Limb (tissue), 2 donors: ENCODE measurements around the gene APOE.
A peak's percentile ranks its signal among the peaks of the same experiment; 100 is the strongest.
"Not testable (repeated sequence)": the region's sequence is repeated elsewhere in the genome, so short reads cannot be mapped to it uniquely, and the experiment has no call there.

Experiments used
- DNase-seq, 2 donors: peaks; one replicate each; pipeline ENCODE4 v3.0.0-alpha.2; 2016; ENCODE audit errors: extremely low spot score in 2 of 2

The APOE gene

DNA sequence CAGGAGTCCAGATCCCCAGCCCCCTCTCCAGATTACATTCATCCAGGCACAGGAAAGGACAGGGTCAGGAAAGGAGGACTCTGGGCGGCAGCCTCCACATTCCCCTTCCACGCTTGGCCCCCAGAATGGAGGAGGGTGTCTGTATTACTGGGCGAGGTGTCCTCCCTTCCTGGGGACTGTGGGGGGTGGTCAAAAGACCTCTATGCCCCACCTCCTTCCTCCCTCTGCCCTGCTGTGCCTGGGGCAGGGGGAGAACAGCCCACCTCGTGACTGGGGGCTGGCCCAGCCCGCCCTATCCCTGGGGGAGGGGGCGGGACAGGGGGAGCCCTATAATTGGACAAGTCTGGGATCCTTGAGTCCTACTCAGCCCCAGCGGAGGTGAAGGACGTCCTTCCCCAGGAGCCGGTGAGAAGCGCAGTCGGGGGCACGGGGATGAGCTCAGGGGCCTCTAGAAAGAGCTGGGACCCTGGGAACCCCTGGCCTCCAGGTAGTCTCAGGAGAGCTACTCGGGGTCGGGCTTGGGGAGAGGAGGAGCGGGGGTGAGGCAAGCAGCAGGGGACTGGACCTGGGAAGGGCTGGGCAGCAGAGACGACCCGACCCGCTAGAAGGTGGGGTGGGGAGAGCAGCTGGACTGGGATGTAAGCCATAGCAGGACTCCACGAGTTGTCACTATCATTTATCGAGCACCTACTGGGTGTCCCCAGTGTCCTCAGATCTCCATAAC, at the start of gene APOE:
TSS of gene APOE (plus strand) at position 360 of the 724 bp plus-strand sequence. CDS start 829 bp downstream, outside the sequence.
- DNase-seq, result peak in 1 of 2 donors; percentile 50

DNA sequence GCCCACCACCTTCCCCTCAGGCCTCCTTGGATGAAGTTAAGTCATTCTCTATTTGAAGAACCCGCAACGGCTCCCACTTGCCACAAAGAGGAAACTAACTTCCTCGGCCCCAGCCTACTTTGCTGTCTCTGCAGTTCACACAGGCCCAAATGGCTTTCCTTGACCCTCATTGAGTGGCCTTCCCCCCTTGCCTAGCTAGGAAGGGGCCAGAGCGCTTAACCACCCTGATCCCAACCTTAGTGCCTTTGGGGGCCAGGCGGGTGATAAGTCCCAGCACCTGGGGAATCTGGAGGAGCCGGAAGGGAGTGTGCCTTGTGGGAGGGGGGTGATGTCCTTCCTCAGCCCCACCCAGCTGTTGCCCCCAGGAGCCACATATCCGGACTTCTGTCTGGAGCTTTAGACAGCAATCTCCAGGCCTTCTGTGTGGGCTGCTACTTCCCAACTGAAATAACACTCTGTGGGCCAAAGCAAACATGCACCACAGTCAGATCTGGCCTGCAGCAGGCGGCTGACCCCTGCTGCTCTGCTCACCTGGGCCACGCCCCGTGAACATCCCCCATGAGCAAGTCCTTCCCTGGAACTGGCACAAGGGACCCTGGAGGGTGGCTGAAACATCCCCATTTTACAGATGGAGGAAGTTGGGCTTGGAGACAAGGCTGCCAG, 49.0 kb upstream of the APOE start:
- DNase-seq, result no peak

DNA sequence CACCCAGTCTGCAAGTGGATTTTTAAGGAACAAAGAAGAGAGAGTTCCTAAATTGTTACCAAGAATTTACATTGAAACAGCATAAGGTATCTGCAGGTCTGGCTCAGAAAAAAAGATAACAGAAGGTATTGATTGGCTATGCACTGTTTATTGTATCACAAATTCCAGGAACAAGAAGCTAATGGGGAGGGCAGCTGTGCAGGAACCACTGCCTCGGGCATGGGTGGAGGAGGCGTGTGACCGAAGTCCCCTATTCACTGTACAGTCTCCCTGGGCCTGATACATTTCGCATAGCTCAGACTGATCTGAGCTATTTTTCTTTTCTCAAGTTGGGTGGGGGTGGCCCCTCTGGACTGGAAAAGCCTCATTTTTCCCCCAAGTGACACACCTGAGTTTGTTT, 47.8 kb upstream of the APOE start:
- DNase-seq, result no peak

DNA sequence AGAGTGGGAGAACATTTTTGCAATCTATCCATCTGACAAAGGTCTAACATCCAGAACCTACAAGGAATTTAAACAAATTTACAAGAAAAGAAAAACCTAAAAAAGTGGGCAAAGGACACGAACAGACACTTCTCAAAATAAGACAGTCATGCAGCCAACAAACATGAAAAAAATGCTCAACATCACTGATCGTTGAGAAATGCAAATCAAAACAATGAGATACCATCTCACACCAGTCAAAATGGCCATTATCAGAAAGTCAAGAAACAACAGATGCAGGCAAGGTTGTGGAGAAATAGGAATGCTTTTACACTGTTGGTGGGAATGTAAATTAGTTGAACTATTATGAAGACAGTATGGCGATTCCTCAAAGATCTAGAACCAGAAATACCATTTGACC, 44.0 kb upstream of the APOE start:
- DNase-seq, result not testable (repeated sequence)

DNA sequence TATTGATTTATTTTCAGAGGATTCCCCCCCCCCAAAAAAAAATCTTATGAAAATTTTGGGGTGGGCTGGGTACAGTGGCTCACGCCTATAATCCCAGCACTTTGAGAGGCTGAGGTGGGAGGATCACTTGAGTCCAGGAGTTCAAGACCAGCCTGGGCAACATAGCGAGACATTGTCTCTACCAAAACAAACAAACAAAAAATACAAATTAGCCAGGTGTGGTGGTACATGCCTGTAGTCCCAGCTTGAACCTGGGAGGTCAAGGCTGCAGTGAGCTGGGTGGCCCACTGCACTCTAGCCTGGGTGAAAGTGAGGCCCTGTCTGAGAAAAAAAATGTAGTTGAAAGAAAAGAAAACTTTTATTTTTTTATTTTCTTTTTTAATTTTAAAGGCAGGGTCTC, 41.6 kb upstream of the APOE start:
- DNase-seq, result no peak

DNA sequence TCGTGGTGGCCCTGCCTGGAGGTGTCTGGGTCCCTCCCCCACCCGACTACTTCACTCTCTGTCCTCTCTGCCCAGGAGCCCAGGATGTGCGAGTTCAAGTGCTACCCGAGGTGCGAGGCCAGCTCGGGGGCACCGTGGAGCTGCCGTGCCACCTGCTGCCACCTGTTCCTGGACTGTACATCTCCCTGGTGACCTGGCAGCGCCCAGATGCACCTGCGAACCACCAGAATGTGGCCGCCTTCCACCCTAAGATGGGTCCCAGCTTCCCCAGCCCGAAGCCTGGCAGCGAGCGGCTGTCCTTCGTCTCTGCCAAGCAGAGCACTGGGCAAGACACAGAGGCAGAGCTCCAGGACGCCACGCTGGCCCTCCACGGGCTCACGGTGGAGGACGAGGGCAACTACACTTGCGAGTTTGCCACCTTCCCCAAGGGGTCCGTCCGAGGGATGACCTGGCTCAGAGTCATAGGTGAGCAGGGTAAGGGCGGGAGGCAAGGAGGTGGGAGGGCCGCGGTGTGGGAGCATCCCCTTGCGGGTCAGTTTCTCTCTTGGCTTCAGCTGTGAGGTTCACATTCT, 40.3 kb upstream of the APOE start:
- no peak for DNase-seq

DNA sequence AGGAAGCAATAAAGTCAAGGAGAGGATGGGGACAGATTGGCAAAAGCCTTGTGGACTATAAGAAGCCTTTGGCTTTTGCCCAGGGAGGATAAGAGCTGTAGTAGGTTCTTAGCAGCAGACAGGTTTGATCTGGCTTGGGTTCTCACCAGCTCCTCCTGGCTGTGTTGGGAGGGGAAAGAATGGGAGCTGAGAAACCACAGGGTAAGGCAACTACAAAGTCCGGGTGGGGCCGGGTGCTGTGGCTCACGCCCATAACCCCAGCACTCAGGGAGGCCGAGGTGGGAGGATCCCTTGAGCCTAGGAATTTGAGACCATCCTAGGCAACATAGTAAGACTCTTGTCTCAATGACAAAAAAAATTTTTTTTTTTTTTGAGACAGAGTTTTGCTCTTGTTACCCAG, 38.9 kb upstream of the APOE start:
- no peak for DNase-seq

DNA sequence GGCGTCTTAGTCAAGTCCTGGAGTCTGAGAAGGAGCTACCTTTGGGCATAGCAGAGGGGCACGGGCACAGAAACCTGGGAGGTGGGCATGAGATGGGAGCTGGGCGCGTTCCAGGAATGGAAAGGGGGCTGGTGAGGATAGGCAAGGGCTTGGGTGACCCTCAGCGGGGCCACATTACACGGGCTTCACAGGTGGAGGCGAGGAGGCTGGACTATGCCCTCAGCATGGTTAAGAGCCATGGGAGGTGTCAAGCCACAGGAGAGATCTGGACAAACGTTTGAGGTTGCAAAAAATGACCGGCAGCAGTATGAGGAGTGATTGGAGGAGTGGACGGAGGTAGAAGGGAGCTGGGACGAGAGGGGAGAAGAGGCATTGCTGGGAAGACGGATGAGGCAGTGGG, 38.0 kb upstream of the APOE start:
- no peak for DNase-seq

DNA sequence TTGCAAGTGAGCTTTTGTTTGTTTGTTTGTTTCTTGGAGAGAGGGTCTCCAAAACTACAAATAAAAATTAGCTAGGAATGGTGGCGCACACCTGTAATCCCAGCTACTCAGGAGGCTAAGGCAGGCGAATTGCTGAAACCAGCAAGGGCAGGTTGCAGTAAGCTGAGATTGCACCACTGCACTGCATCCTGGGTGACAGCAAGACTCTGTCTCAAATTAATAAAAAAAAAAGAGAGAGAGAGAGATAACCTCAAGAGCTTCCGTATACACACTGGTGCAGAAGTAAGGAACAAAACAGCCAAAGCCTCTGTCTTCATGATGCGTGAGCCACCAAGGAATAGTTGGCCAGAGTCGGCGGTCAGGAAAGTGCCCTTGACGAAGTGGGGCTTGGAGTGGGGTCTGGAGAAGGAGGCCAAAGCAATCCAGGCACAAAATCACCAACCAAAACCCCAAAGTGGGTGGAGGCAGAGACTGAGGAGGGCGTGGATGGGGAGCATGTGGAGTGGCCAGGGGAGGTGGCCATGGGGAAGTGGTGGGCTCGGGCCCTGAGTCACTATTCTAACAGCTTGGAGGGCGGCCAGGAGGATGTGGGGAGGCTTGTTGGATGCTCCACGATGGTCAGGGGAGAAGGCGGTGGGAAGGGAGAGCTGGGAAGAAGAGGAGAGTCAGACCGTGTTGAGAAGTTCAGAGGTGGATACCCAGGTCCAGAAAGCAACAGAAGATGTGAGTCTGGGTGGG, 35.7 kb upstream of the APOE start:
- no peak for DNase-seq

DNA sequence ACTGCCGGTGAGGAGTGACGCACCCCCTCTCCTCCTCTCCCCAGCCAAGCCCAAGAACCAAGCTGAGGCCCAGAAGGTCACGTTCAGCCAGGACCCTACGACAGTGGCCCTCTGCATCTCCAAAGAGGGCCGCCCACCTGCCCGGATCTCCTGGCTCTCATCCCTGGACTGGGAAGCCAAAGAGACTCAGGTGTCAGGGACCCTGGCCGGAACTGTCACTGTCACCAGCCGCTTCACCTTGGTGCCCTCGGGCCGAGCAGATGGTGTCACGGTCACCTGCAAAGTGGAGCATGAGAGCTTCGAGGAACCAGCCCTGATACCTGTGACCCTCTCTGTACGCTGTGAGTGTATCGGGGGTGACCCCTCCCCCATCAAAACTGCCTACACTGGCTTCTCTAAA, 33.8 kb upstream of the APOE start:
- DNase-seq, result no peak

DNA sequence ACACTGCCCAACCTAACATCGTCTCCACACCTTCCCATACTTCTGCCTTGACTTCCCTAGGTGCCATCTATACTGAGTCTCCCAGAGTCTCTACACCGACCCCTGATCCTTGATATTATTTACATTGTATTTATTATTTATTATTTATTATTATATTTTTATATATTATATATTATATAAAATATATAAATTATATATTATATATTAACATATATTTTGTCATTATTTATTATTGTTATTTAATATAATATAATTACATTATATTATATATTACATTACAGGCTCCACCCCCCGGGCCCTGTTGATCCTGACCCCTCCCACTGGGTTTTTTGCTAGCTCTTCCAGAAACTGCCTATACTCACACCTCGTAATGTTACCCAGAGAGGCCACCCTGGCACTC, 32.9 kb upstream of the APOE start:
- no peak for DNase-seq

DNA sequence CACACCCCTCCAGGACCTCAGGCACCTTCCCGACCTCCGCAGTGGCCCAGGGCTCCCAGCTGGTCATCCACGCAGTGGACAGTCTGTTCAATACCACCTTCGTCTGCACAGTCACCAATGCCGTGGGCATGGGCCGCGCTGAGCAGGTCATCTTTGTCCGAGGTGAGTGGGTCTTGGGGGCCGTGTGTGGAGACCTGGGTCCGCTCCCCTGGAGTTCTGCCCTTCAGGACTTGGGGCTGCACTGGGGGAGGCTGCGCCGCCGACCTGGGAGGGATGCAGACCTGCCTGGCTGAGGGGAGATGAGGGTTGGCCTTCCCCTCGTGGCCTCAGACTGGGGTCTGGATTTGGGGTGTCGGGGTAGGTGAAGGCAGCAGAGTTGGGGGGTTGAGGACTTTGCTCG, 31.3 kb upstream of the APOE start:
- DNase-seq, result no peak

DNA sequence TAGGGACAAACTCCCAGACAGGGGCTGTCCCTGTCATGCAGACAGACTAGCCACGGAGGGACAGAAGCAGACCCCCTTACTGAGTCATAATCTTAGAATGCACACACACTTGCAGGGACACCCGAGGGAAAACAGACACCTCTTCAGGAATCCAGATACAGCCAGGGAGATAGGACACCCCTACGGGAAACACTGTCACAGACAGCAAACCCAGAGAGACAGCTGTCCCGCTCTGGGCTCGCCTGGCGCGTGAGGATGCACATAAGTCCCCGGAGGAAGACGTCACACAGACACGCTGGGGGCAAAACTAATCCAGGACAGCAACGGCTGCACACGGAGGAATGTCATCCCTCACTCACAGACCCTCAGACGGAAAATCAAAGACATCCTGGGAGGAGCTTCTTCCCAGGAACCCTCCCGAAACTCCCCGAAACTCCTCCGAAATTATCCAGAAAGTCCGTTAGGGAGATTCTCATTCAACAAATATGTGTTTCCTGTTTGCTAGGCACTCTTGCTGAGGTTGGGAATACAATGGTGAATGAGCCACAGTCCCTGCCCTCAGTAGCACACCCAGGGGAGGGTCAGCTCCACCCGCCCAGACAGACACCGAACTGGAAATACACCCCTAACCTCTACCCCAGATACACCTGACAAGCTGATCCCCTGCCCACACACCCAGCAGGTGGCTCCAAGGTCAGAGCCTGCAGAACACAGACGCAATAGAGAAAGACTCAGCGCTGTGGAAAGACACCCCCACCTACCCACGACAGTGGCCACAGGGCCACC, 29.7 kb upstream of the APOE start:
- no peak for DNase-seq

DNA sequence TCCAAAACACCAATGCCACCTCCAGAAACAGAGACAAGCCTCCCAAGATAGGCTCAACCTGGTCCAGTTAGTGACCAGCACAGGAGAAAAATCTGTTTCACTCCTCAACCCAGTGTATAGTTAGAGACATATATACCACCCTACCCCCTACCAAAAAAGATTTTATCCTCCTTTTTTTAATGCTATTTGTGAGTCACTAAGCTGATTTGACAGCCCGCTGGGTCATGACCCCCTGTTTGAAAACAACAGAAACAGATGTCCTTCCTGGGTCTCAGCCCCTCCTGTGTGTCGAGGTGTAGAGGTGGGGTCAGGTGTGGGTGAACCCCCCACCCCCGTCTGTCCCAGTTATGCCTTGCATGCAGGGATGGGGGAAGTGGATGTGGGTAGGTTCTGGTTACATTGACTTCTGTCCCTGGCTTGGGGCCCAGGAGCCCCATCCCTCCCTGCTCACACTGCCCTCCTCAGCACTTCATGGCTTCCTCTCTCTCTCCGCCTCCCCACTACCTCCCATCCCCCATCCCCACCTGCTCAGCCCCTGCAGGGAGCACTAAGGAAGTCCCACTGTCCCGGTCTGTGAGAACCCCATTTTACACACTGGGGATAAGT, 28.6 kb upstream of the APOE start:
- no peak for DNase-seq

DNA sequence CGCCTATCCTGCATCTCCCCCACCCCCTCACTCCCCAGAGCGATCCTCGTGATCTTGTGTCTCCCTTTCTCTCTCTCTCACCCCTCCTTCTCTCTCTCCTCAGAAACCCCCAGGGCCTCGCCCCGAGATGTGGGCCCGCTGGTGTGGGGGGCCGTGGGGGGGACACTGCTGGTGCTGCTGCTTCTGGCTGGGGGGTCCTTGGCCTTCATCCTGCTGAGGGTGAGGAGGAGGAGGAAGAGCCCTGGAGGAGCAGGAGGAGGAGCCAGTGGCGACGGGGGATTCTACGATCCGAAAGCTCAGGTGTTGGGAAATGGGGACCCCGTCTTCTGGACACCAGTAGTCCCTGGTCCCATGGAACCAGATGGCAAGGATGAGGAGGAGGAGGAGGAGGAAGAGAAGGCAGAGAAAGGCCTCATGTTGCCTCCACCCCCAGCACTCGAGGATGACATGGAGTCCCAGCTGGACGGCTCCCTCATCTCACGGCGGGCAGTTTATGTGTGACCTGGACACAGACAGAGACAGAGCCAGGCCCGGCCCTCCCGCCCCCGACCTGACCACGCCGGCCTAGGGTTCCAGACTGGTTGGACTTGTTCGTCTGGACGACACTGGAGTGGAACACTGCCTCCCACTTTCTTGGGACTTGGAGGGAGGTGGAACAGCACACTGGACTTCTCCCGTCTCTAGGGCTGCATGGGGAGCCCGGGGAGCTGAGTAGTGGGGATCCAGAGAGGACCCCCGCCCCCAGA, 27.3 kb upstream of the APOE start:
- no peak for DNase-seq

DNA sequence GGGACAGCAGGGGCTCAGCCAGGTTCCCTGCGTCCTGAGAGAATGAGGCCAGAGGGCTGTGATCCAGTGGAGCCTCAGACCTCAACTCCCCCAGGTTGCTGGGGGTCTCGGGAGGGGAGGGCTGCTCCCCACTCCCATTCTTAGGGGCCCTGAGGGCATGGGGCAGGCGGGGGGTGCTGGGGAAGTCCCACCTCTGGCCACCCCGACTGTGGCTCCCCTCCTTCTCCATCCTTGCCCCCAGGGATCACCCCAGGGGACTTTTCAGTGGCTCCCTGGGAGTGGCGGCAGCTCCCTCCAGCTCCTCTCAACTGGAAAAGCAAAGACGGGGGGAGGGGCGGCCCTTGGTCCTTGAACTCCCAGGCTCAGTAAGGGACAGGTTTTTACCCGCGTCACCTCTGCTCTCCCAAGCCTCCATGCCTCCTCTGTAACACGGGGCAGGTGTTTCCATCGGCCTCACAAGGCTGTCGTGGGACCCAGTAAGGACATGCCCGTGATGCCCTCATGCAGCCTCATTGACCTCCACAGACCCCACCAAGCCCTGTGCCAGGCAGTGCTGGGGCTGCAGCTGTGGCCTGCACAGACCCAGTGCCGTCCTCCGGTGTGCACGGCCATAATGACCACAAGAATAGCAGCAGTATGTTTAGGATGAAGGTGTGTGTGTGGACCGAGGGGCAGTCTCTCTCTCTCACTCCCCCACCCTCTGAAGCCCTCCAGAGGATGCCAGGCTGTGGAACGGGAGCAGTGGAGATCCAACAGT, 26.1 kb upstream of the APOE start:
- no peak for DNase-seq

DNA sequence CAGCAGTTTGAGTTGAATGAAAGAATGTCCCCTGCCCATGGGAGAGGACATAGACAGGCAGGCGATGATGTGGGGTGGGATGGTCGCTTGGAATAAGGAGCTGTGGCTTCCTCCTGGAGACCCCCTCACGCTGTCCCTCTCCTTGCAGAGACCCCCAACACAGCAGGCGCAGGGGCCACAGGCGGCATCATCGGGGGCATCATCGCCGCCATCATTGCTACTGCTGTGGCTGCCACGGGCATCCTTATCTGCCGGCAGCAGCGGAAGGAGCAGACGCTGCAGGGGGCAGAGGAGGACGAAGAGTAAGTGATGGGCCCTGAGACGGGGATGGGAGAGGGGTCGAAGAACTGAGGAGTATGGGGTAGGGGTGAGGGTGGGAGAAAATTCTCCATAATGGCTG, 23.5 kb upstream of the APOE start:
- no peak for DNase-seq

DNA sequence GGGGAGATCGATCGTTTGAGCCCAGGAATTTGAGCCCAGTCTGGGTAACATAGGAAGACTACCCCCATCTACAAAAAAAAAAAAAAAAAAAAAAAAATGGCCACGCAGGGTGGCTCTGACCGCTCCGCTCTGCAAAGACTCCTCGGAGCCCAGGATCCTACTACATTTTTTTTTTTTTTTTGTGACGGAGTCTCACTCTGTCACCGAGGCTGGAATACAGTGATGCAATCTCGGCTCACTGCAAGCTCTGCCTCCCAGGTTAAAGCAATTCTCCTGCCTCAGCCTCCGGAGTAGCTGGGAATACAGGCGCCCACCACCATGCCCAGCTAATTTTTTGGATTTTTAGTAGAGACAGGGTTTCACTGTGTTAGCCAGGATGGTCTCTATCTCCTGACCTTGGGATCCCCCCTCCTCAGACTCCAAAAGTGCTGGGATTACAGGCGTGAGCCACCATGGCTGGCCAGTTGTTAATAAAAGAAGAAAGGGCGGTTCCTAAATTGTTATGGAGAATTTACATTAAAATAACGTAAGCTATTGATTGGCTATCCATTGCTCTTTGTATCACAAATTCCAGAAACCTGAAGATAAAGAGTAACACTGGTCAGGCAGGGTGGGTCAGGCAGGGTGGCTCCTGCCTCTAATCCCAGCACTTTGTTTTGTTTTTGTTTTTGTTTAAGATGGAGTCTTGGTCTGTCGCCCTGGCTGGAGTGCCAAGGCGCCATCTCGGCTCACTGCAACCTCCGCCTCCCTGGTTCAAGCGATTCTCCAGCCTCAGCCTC, 22.8 kb upstream of the APOE start:
- DNase-seq, result not testable (repeated sequence)

DNA sequence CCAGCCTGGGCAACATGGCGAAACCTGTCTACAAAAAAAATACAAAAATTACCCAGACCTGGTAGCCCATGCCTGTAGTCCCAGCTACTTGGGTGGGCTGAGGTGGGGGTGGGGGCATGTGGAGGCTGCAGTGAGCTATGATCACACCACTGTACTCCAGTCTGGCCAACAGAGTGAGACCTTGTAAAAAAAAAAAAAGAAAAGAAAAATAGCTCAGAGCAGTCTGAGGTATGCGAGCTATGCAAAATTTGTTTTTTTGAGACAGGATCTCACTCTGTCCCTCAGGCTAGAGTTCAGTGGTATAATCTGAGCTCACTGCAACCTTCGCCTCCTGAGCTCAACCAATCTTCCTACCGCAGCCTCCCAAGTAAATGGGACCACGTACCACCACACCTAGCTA, 21.7 kb upstream of the APOE start:
- DNase-seq, result no peak
